Naive B cell (primary cell): ENCODE measurements around the gene FAM151A. TPM values are rescaled to one million over a fixed set of nuclear protein-coding genes. Genes with fewer than 3 reads are reported as not detected.

Experiments used
- polyA plus RNA-seq, 6 donors: library from polyadenylated mRNA; unstranded; fragments of 300-500 nt; fragmentation: Illumina TruSeq; gene quantifications; one replicate each; pipeline ENCODE4 v1.2.3, GENCODE V29; 2021; ENCODE audit warnings: low read depth in 6 of 6

The FAM151A gene
- polyA plus RNA-seq, 6 donors from 2014 or later = not detected

Other genes with a start within 250 kb of the FAM151A start
- 1 to 10 TPM; 1.7 to 4.2 (median 2.2) TPM for gene SSBP3, start 217.1 kb downstream of the FAM151A start, polyA plus RNA-seq
- not detected for gene ACOT11, start 75.3 kb downstream of the FAM151A start, polyA plus RNA-seq
- gene MROH7, start 18.3 kb upstream of the FAM151A start, polyA plus RNA-seq = not detected
- 10 to 100 TPM; 16.4 to 31.9 (median 20.8) TPM for gene TTC4, start 92.3 kb upstream of the FAM151A start, polyA plus RNA-seq
- gene PARS2, start 141.0 kb upstream of the FAM151A start, polyA plus RNA-seq = 1 to 10 TPM in 5 of 6 donors, not detected in 1; 1.9 to 3.7 (median 3.3) TPM
- gene TTC22, start 177.8 kb upstream of the FAM151A start, polyA plus RNA-seq = 1 to 10 TPM in 3 of 6 donors, under 1 TPM in 2, not detected in 1; 0.41 to 2.0 (median 1.1) TPM